A549 (cell line): ENCODE data around the gene SENP6. TPM values are rescaled to one million over a fixed set of nuclear protein-coding genes. Genes with fewer than 3 reads are reported as not detected.

Source experiments
- ATAC-seq, 2 experiments: fragments of 200-7000 bp in 1 of 2; fragments of >200 bp in 1 of 2; cut with Nextera tagmentation in 1 of 2; cut with Tn5 transposase in 1 of 2; 3 replicates each; pipeline versions ENCODE4 v1.8.0 to v1.9.1; 2018 to 2020; ENCODE audit warnings: mild to moderate bottlenecking in 1 of 2, moderate library complexity in 1 of 2
- CTCF ChIA-PET: fragments of 300-600 bp; sonication (Branson Sonifier 250); formaldehyde crosslinking; extraction: SDS; loops from one replicate; lab custom pipeline; 2021; ENCODE audit warnings: antibody characterized with exemption, inconsistent platforms; lab: Yijun Ruan, JAX
- POLR2A ChIA-PET: fragments of 350-600 bp; formaldehyde crosslinking; extraction: SDS; loops from one replicate; lab custom pipeline; 2021; ENCODE audit warnings: antibody characterized with exemption, inconsistent platforms; lab: Yijun Ruan, JAX
- DNase-seq, 2 experiments: peaks; one replicate each; pipeline versions ENCODE4 v3.0.0 to v3.0.0-alpha.2; 2011 to 2016; ENCODE audit warnings: low read depth in 1 of 2, low spot score in 1 of 2
- FAIRE-seq: peaks from 2 replicates; lab custom pipeline; 2011; peaks lifted over from hg19 to GRCh38; lab: Jason Lieb, UNC
- H3K27ac ChIP-seq, 2 experiments: fragments of >200 bp; sonication (Bioruptor Twin); formaldehyde crosslinking; 3 replicates each; pipeline ENCODE4 v1.5.1; 2016 to 2017
- H3K4me1 ChIP-seq: fragments of >200 bp; sonication (Bioruptor Twin); formaldehyde crosslinking; 3 replicates; pipeline ENCODE4 v1.6.1; 2016
- H3K4me2 ChIP-seq: fragments of >200 bp; sonication (Bioruptor Twin); formaldehyde crosslinking; 3 replicates; pipeline ENCODE4 v1.6.1; 2016
- H3K4me3 ChIP-seq: fragments of >200 bp; sonication (Bioruptor Twin); formaldehyde crosslinking; 3 replicates; pipeline ENCODE4 v1.5.1; 2016
- H3K9me3 ChIP-seq: fragments of >200 bp; sonication (Bioruptor Twin); formaldehyde crosslinking; 3 replicates; pipeline ENCODE4 v1.6.1; 2016
- ATOH8 ChIP-seq: fragments of 250-450 bp; sonication (Bioruptor Pico); IDR thresholded peaks from 2 replicates; pipeline ENCODE4 v1.5.0; 2020; ENCODE audit warnings: low read depth, mild to moderate bottlenecking, moderate library complexity
- BHLHE40 ChIP-seq: IDR thresholded peaks from 2 replicates; pipeline ENCODE4 v1.6.1; 2012; ENCODE audit warnings: low read depth, low read length, inconsistent platforms
- CEBPB ChIP-seq, 2 experiments: fragments of >200 bp in 1 of 2; sonication (Bioruptor Twin) in 1 of 2; formaldehyde crosslinking in 1 of 2; IDR thresholded peaks; 2 replicates each; pipeline ENCODE4 v1.6.1; 2012 to 2016
- CHD2 ChIP-seq: fragments of 150-350 bp; IDR thresholded peaks from 2 replicates; pipeline ENCODE4 v1.6.1; 2014; ENCODE audit warnings: low read length; ENCODE audit not compliant: partially characterized antibody
- CTCF ChIP-seq: fragments of >200 bp; sonication (Bioruptor Twin); formaldehyde crosslinking; IDR thresholded peaks from 3 replicates; pipeline ENCODE4 v1.5.1; 2016
- EHF ChIP-seq: fragments of 250-450 bp; sonication (Bioruptor Pico); IDR thresholded peaks from 2 replicates; pipeline ENCODE4 v1.5.0; 2020; ENCODE audit warnings: mild to moderate bottlenecking
- FOSB ChIP-seq: fragments of 250-450 bp; sonication (Bioruptor Pico); IDR thresholded peaks from 2 replicates; pipeline ENCODE4 v1.5.0; 2020; ENCODE audit warnings: mild to moderate bottlenecking, moderate library complexity
- HDAC2 ChIP-seq: fragments of 200-600 bp; sonication (generic); IDR thresholded peaks from 2 replicates; pipeline ENCODE4 v1.6.1; 2016
- HOXA7 ChIP-seq: fragments of 250-450 bp; sonication (Bioruptor Pico); IDR thresholded peaks from 2 replicates; pipeline ENCODE4 v1.5.0; 2020; ENCODE audit warnings: mild to moderate bottlenecking, moderate library complexity
- HOXB13 ChIP-seq: fragments of 250-450 bp; sonication (Bioruptor Pico); IDR thresholded peaks from 2 replicates; pipeline ENCODE4 v1.5.0; 2020; ENCODE audit warnings: low read depth, mild to moderate bottlenecking, moderate library complexity
- HOXB5 ChIP-seq: fragments of 250-450 bp; sonication (Bioruptor Pico); IDR thresholded peaks from 2 replicates; pipeline ENCODE4 v1.5.0; 2020; ENCODE audit warnings: mild to moderate bottlenecking, moderate library complexity
- JUNB ChIP-seq: fragments of >200 bp; sonication (Bioruptor Twin); formaldehyde crosslinking; IDR thresholded peaks from 2 replicates; pipeline ENCODE4 v1.6.1; 2016
- KDM1A ChIP-seq: fragments of 200-600 bp; sonication (generic); IDR thresholded peaks from 2 replicates; pipeline ENCODE4 v1.6.1; 2016; ENCODE audit warnings: low read depth, mild to moderate bottlenecking
- KDM5A ChIP-seq: fragments of 200-600 bp; sonication (generic); IDR thresholded peaks from 2 replicates; pipeline ENCODE4 v1.6.1; 2016; ENCODE audit warnings: antibody characterized with exemption, mild to moderate bottlenecking
- MAFK ChIP-seq: fragments of 450-650 bp; IDR thresholded peaks from 2 replicates; pipeline ENCODE4 v1.6.1; 2014; ENCODE audit not compliant: partially characterized antibody
- MAZ ChIP-seq: fragments of 150-350 bp; IDR thresholded peaks from 2 replicates; pipeline ENCODE4 v1.6.1; 2014; ENCODE audit warnings: antibody characterized with exemption, low read depth, low read length, borderline replicate concordance
- MYC ChIP-seq: IDR thresholded peaks from 2 replicates; pipeline ENCODE4 v1.6.1; 2012; ENCODE audit warnings: mild to moderate bottlenecking, inconsistent platforms, low read length, improper control_type of control experiment, borderline replicate concordance
- NPAS2 ChIP-seq: fragments of 250-450 bp; sonication (Bioruptor Pico); IDR thresholded peaks from 2 replicates; pipeline ENCODE4 v1.8.0; 2022; ENCODE audit warnings: mild to moderate bottlenecking, moderate library complexity, borderline replicate concordance
- POLR2A ChIP-seq: IDR thresholded peaks from 2 replicates; pipeline ENCODE4 v1.6.1; 2012; ENCODE audit warnings: mild to moderate bottlenecking, low read length
- RCOR1 ChIP-seq: fragments of 150-350 bp; IDR thresholded peaks from 2 replicates; pipeline ENCODE4 v1.6.1; 2014; ENCODE audit warnings: antibody characterized with exemption, low read length, low read depth
- RFX5 ChIP-seq: fragments of 450-650 bp; IDR thresholded peaks from 2 replicates; pipeline ENCODE4 v1.7.1; 2014; ENCODE audit warnings: antibody characterized with exemption, mild to moderate bottlenecking, moderate library complexity
- SMC3 ChIP-seq: fragments of >200 bp; sonication (Bioruptor Twin); formaldehyde crosslinking; IDR thresholded peaks from 3 replicates; pipeline ENCODE4 v1.6.1; 2018; ENCODE audit warnings: inconsistent platforms
- TFCP2L1 ChIP-seq: fragments of 250-450 bp; sonication (Bioruptor Pico); IDR thresholded peaks from 2 replicates; pipeline ENCODE4 v1.5.0; 2021; ENCODE audit warnings: mild to moderate bottlenecking
- TP53 ChIP-seq: fragments of 250-450 bp; sonication (Bioruptor Pico); IDR thresholded peaks from 2 replicates; pipeline ENCODE4 v1.5.0; 2021; ENCODE audit warnings: mild to moderate bottlenecking, moderate library complexity
- USF2 ChIP-seq: fragments of 450-650 bp; IDR thresholded peaks from 2 replicates; pipeline ENCODE4 v1.6.1; 2014; ENCODE audit warnings: antibody characterized with exemption
- ZFP36 ChIP-seq: fragments of 450-650 bp; IDR thresholded peaks from 2 replicates; pipeline ENCODE4 v1.6.1; 2014; ENCODE audit warnings: borderline replicate concordance; ENCODE audit not compliant: partially characterized antibody
- ZNF302 ChIP-seq: fragments of 250-450 bp; sonication (Bioruptor Pico); IDR thresholded peaks from 2 replicates; pipeline ENCODE4 v1.9.0; 2021; ENCODE audit warnings: inconsistent platforms, mild to moderate bottlenecking, moderate library complexity
- whole genome bisulfite sequencing: methylation state at CpG from one replicate; pipeline ENCODE4 v1.1.6; 2017; ENCODE audit errors: missing lambda C conversion rate; 5-methylcytosine and 5-hydroxymethylcytosine counted together
- polyA plus RNA-seq, 4 experiments: library from polyadenylated mRNA; depleted of rRNA in 3 of 4; stranded (reverse); fragments of >200 nt; fragmentation: RNase III in 1 of 4; extraction: RNeasy Plus Mini Kit Qiagen cat#74134 plus additional on column Dnase treatment in 1 of 4; gene quantifications; 2 replicates in 3 of 4; 3 replicates in 1 of 4; pipeline ENCODE4 v1.2.3, GENCODE V29; 2011 to 2017
- TF ChIP-seq, protein P1 (sequence below): fragments of 200-600 bp; sonication (generic); IDR thresholded peaks from 2 replicates; pipeline ENCODE4 v1.6.1; 2016; ENCODE audit warnings: antibody characterized with exemption, mild to moderate bottlenecking, moderate library complexity

SENP6 gene
- polyA plus RNA-seq, 2 of the 4 experiments (the other 2 are of a cell fraction): 29.8 to 59.9 TPM

DNA sequence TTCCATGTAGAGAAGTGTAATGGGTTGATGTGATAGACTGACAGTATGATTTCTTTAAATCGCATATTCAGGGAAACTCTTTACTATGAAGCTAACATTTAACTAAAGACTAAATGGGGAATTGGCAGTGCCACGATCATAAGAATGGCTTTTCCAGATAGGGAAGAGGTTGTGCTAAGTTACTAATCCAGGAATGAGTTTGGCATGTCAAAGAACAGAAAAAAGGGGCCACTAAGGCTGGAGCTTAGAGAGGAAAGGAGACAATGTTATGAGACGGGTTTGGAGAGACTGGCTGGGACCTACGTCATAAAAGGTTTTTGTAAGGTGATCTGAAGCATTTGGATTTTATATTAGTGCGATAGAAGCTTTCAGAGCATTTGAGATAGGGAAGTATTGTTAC, 40.6 kb downstream of the SENP6 start:
- ATAC-seq: no peak
- Histone ChIP-seq H3K9me3 (no peaks in the 10 kb centered on the region), H3K4me3 (no peak overlapping the region), H3K4me1 (no peaks in the 10 kb centered on the region), H3K4me2 (no peak overlapping the region), H3K27ac (no peak overlapping the region)
- ChIA-PET POLR2A (no interaction called here), CTCF (no interaction called here)
- TF ChIP-seq RFX5 (no peak), HDAC2 (no peak), JUNB (no peak), MAFK (no peak), ZFP36 (no peak), MYC (no peak), EHF (CRISPR knock-in tag) (no peak), FOSB (CRISPR knock-in tag) (no peak), BHLHE40 (no peak), POLR2A (no peak), NPAS2 (CRISPR knock-in tag) (no peak), MAZ (no peak), HOXA7 (CRISPR knock-in tag) (no peak)
- no peak for DNase-seq
- WGBS: 94% methylated on average over 5 of the region's 5 CpGs
- FAIRE-seq: no peak

- DNase-seq: no peak
- H3K4me2 ChIP-seq: no peak overlapping the region
- no peak for ATAC-seq
- TF ChIP-seq CHD2 (no peak), CTCF (no peak), TP53 (CRISPR knock-in tag) (no peak), HDAC2 (no peak), KDM1A (no peak), ZNF302 (CRISPR knock-in tag) (no peak), RCOR1 (no peak), USF2 (no peak)
- TF ChIP-seq, protein P1, sequence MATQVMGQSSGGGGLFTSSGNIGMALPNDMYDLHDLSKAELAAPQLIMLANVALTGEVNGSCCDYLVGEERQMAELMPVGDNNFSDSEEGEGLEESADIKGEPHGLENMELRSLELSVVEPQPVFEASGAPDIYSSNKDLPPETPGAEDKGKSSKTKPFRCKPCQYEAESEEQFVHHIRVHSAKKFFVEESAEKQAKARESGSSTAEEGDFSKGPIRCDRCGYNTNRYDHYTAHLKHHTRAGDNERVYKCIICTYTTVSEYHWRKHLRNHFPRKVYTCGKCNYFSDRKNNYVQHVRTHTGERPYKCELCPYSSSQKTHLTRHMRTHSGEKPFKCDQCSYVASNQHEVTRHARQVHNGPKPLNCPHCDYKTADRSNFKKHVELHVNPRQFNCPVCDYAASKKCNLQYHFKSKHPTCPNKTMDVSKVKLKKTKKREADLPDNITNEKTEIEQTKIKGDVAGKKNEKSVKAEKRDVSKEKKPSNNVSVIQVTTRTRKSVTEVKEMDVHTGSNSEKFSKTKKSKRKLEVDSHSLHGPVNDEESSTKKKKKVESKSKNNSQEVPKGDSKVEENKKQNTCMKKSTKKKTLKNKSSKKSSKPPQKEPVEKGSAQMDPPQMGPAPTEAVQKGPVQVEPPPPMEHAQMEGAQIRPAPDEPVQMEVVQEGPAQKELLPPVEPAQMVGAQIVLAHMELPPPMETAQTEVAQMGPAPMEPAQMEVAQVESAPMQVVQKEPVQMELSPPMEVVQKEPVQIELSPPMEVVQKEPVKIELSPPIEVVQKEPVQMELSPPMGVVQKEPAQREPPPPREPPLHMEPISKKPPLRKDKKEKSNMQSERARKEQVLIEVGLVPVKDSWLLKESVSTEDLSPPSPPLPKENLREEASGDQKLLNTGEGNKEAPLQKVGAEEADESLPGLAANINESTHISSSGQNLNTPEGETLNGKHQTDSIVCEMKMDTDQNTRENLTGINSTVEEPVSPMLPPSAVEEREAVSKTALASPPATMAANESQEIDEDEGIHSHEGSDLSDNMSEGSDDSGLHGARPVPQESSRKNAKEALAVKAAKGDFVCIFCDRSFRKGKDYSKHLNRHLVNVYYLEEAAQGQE: no peak
- ChIA-PET POLR2A (no interaction called here), CTCF (no interaction called here)
- FAIRE-seq: no peak
- no peak overlapping the region for H3K4me3 ChIP-seq
- H3K4me1 ChIP-seq: no peaks in the 10 kb centered on the region
- H3K27ac ChIP-seq: no peak overlapping the region
- no peaks in the 10 kb centered on the region for H3K9me3 ChIP-seq
- 89% methylated on average over 1 of the region's 1 CpG for WGBS
Measured at GRCh38 chr6:75643173-75643572, 41.5 kb downstream of the SENP6 start.

DNA sequence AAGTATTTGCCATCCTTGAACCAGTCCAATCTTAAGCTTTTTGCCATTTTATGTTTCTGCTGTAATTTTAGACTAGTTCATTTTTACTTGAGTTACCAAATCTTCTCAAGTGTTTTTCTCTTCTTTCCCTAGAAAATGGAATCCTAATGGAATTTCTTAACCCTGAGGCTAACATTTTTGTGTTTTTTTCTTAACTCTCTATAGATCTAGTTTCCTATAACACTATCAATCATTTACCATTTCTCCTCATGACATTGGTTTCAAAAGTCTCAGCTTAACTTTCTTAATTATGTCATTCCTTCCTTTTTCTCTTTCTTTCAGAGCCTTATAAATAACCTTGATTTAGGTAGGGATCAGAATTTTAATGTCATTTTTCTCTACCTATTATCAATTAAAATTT, 54.8 kb downstream of the SENP6 start:
- FAIRE-seq: no peak
- ChIA-PET POLR2A (no interaction called here), CTCF (no interaction called here)
- no peak for DNase-seq
- H3K27ac ChIP-seq: no peak overlapping the region
- TF ChIP-seq TFCP2L1 (CRISPR knock-in tag) (no peak), POLR2A (no peak), CEBPB (IDR thresholded peaks at IDR 0.05) (no peak), HOXB13 (no peak), HOXB5 (CRISPR knock-in tag) (no peak), KDM5A (no peak), SMC3 (no peak), ATOH8 (CRISPR knock-in tag) (no peak)
- no peak overlapping the region for H3K4me3 ChIP-seq
- H3K9me3 ChIP-seq: no peaks in the 10 kb centered on the region
- 0 out of 3 replicates have a peak, but pooled peaks cover 6% of the 10 kb centered on the region for H3K4me1 ChIP-seq
- H3K4me2 ChIP-seq: no peak overlapping the region
- no peak for ATAC-seq
